Measurements from ENCODE around the gene CC2D2A.

DNA sequence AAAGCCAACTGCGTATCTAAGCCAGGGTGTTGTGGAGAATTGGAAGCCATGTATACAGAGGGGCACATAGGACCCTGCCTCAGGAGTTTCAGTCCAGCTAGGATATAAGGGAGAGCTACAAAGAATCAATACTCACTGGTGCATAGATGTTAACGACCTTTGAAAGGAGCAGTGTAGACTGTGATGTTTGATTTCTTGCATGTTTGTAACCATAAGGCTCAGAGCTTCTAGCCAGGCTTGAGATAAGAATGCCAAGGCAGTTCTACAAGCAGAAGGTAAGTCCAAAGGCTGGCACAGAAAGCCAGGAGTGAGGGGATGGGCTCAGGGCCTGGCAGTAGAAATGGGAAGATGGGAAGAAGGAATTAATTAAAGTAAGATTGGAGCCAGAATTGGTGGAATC lies 75.7 kb downstream of the CC2D2A start:
- TF ChIP-seq POLR2AphosphoS5 (IDR thresholded peaks at IDR 0.05) (no peak), EP300 (IDR thresholded peaks at IDR 0.05) (no peak), POLR2A (IDR thresholded peaks at IDR 0.05) (no peak), CTCF (IDR thresholded peaks at IDR 0.05) (no peak)
